Mucosa of rectum (tissue), 2 donors: ENCODE data around the gene WDR90.
A peak's percentile ranks its signal among the peaks of the same experiment; 100 is the strongest.

ENCODE experiments used
- H3K27ac ChIP-seq, 2 donors: one replicate each; pipeline ENCODE4 v1.7.0; 2013; ENCODE audit warnings: inconsistent platforms in 2 of 2, low read depth in 2 of 2, low read length in 2 of 2
- H3K27me3 ChIP-seq, 2 donors: one replicate each; pipeline ENCODE4 v1.7.0; 2013; ENCODE audit warnings: low read length in 2 of 2; ENCODE audit not compliant: control insufficient read depth in 2 of 2, insufficient read depth in 2 of 2
- H3K36me3 ChIP-seq, 2 donors: one replicate each; pipeline ENCODE4 v1.7.0; 2013; ENCODE audit warnings: low read length in 2 of 2; ENCODE audit not compliant: control insufficient read depth in 2 of 2, insufficient read depth in 2 of 2
- H3K4me1 ChIP-seq, 2 donors: one replicate each; pipeline ENCODE4 v1.7.0; 2013; ENCODE audit warnings: low read length in 2 of 2, mild to moderate bottlenecking in 1 of 2; ENCODE audit not compliant: control insufficient read depth in 2 of 2, insufficient read depth in 2 of 2
- H3K4me3 ChIP-seq, 2 donors: one replicate each; pipeline ENCODE4 v1.7.0; 2013; ENCODE audit warnings: low read length in 2 of 2
- H3K9ac ChIP-seq, 2 donors: one replicate each; pipeline ENCODE4 v1.7.0; 2013; ENCODE audit warnings: low read length in 2 of 2, low read depth in 1 of 2, mild to moderate bottlenecking in 1 of 2
- H3K9me3 ChIP-seq, 2 donors: one replicate each; pipeline ENCODE4 v1.7.0; 2013; ENCODE audit warnings: low read length in 2 of 2; ENCODE audit not compliant: control insufficient read depth in 2 of 2
- donor health status: healthy.
- donor health status: Normal muscosa, but diverticular disease.

The WDR90 gene

GRCh38 chr16:669666-670065 lies 20.5 kb downstream of the WDR90 start:
- H3K9me3 ChIP-seq: no peaks in the 10 kb centered on the region
- H3K4me3 ChIP-seq: no peak overlapping the region
- peaks cover 13 to 14% of the 10 kb centered on the region in 2 donors for H3K4me1 ChIP-seq
- peaks cover 30 to 37% of the 10 kb centered on the region in 2 donors for H3K36me3 ChIP-seq
- H3K9ac ChIP-seq: no peak overlapping the region
- no peaks in the 10 kb centered on the region for H3K27me3 ChIP-seq
- H3K27ac ChIP-seq: no peak overlapping the region

DNA sequence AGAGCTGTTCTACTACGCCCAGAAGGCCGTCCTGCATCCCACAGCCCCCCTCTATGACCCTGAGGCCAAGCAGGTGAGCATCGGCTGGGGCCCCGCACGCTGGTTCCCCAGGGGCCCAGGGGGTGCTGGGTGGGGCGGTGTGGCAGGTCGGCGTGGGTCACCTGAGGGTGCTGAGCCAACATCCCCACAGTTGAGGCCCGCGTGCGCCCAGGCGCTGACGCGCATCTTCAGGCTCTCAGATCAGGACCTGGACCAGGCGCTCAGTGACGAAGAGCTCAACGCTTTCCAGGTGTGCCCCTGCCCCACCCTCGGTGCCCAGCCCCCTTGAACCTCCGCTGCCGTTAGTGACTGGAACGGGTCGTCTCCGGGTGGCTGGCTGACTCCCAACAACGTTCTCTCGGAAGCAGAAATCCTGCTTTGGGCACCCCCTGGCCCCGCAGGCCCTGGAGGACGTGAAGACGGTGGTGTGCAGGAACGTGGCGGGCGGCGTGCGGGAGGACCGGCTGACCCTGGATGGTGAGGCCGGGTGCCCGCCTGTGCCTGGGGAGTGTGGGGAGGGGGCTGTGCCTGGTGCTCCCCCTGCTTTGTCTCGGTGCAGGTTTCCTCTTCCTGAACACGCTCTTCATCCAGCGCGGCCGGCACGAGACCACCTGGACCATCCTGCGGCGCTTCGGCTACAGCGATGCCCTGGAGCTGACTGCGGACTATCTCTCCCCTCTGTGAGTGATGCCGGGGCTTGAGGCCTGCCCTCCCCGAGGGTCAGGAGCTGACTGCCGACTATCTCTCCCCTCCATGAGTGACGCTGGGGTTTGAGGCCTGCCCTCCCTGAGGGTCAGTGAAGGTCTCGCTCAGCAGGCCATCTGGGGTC lies 21.6 kb downstream of the WDR90 start:
- H3K4me1 ChIP-seq: peaks cover 22% of the 10 kb centered on the region in 2 donors
- H3K9me3 ChIP-seq: no peaks in the 10 kb centered on the region
- H3K36me3 ChIP-seq: peaks cover 30 to 37% of the 10 kb centered on the region in 2 donors
- no peak overlapping the region for H3K4me3 ChIP-seq
- no peaks in the 10 kb centered on the region for H3K27me3 ChIP-seq
- H3K27ac ChIP-seq: no peak overlapping the region
- no peak overlapping the region for H3K9ac ChIP-seq

DNA sequence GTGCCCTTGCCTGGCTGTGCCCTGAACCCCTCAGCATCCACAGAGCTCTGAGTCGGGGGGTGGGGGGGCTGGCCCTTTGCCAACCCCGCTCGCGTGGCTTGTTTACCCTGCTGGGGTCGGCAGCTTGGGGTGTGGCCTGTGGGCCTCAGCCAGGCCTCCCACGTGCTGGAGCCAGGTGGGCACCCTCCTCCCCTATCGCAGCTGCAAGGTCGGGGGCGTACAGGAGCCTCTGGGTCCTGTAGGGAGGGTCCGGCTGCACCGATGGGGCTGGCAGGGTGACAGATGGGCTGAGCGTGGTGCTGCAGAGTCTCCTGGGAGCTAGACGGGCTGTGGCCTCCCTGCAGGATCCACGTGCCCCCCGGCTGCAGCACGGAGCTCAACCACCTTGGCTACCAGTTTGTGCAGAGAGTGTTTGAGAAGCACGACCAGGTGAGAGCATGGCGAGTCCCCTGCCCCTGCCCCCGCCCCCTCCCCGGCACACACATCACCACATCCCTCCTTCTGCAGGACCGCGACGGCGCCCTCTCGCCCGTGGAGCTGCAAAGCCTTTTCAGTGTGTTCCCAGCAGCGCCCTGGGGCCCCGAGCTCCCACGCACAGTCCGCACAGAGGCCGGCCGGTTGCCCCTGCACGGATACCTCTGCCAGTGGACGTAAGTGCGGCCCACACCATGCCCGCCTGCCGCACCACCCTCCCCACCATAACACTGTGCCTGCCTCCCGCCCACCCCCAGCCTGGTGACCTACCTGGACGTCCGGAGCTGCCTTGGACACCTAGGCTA lies 22.4 kb downstream of the WDR90 start:
- no peak overlapping the region for H3K9ac ChIP-seq
- no peaks in the 10 kb centered on the region for H3K27me3 ChIP-seq
- peaks cover 30 to 37% of the 10 kb centered on the region in 2 donors for H3K36me3 ChIP-seq
- H3K27ac ChIP-seq: no peak overlapping the region
- no peaks in the 10 kb centered on the region for H3K9me3 ChIP-seq
- no peak overlapping the region for H3K4me3 ChIP-seq
- H3K4me1 ChIP-seq: peaks cover 28 to 29% of the 10 kb centered on the region in 2 donors

- Histone ChIP-seq H3K36me3 (peaks cover 30 to 37% of the 10 kb centered on the region in 2 donors), H3K9me3 (no peaks in the 10 kb centered on the region), H3K27ac (no peak overlapping the region), H3K4me1 (peaks cover 34 to 35% of the 10 kb centered on the region in 2 donors), H3K4me3 (no peak overlapping the region), H3K9ac (no peak overlapping the region), H3K27me3 (no peaks in the 10 kb centered on the region)
Measured at GRCh38 chr16:672371-672770, 23.2 kb downstream of the WDR90 start.

DNA sequence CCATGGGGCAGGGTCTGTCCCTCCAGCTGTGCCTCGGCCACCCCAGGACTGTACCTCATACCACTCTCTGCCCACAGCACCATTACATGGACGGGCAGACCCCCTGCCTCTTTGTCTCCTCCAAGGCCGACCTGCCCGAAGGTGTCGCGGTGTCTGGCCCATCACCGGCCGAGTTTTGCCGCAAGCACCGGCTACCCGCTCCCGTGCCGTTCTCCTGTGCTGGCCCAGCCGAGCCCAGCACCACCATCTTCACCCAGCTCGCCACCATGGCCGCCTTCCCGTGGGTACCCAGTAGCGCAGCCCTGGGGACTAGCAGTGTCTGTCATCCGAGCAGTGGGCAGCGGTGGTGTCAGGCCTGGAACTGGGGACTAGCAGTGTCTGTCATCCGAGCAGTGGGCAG lies 23.7 kb downstream of the WDR90 start:
- Histone ChIP-seq H3K9ac (no peak overlapping the region), H3K36me3 (peaks cover 30 to 37% of the 10 kb centered on the region in 2 donors)

DNA sequence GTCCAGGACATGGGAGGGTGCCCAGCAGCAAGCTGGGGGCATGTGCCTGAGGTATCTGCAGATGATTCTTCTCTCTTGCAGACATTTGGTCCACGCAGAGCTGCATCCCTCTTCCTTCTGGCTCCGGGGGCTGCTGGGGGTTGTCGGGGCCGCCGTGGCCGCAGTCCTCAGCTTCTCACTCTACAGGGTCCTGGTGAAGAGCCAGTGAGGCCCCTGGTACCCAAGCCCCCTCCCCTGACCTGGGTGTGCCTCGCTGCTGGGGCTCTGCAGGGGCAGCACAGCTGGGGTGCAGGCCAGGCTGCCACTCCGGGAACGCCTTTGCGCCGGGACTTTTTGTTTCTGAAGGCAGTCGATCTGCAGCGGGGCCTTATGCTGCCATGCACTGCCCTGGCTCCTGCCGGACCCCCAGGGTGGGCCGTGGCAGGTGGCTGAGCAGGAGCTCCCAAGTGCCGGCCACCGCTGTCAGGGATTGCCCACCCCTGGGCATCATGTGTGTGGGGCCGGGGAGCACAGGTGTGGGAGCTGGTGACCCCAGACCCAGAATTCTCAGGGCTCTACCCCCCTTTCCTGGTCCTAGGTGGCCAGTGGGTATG lies 24.3 kb downstream of the WDR90 start:
- H3K9ac ChIP-seq: no peak overlapping the region
- peaks cover 30 to 37% of the 10 kb centered on the region in 2 donors for H3K36me3 ChIP-seq
- H3K27me3 ChIP-seq: no peaks in the 10 kb centered on the region
- no peak overlapping the region for H3K4me3 ChIP-seq
- H3K4me1 ChIP-seq: peaks cover 32 to 34% of the 10 kb centered on the region in 2 donors
- no peak overlapping the region for H3K27ac ChIP-seq
- H3K9me3 ChIP-seq: no peaks in the 10 kb centered on the region

More for the DNA sequence above, 23.7 kb downstream of the WDR90 start:
- no peak overlapping the region for H3K4me3 ChIP-seq
- H3K9me3 ChIP-seq: no peaks in the 10 kb centered on the region
- no peak overlapping the region for H3K27ac ChIP-seq
- no peaks in the 10 kb centered on the region for H3K27me3 ChIP-seq
- peaks cover 32 to 34% of the 10 kb centered on the region in 2 donors for H3K4me1 ChIP-seq

- no peaks in the 10 kb centered on the region for H3K9me3 ChIP-seq
- peaks cover 26 to 31% of the 10 kb centered on the region in 2 donors for H3K4me1 ChIP-seq
- no peak overlapping the region for H3K27ac ChIP-seq
- peaks cover 30 to 35% of the 10 kb centered on the region in 2 donors for H3K36me3 ChIP-seq
- H3K4me3 ChIP-seq: no peak overlapping the region
- no peak overlapping the region for H3K9ac ChIP-seq
- H3K27me3 ChIP-seq: no peaks in the 10 kb centered on the region
Measured at GRCh38 chr16:674214-674881, 25.2 kb downstream of the WDR90 start.

- H3K9me3 ChIP-seq: no peaks in the 10 kb centered on the region
- H3K9ac ChIP-seq: peak within 1 kb of the TSS in 1 of 2 donors; percentile 63
- peaks cover 26 to 28% of the 10 kb centered on the region in 2 donors for H3K36me3 ChIP-seq
- peak within 1 kb of the TSS; percentile 50 to 60 for H3K4me3 ChIP-seq
- no peaks in the 10 kb centered on the region for H3K27me3 ChIP-seq
- H3K4me1 ChIP-seq: peaks cover 28 to 34% of the 10 kb centered on the region in 2 donors
- H3K27ac ChIP-seq: no peak within 1 kb of the TSS
Measured at GRCh38 chr16:674968-675883, 26.1 kb downstream of the WDR90 start, which contains the start of gene RHBDL1. RHBDL1 (plus strand) TSS chr16:675671; CDS start chr16:675791, 120 bp downstream.
